Astrocyte of the spinal cord (primary cell): ENCODE measurements around the gene SGCA.
A peak's percentile ranks its signal among the peaks of the same experiment; 100 is the strongest.

ENCODE experiments used
- DNase-seq: peaks from one replicate; pipeline ENCODE4 v3.0.0; 2011; ENCODE audit warnings: low read depth, low spot score
- H3K4me3 ChIP-seq: 2 replicates; pipeline ENCODE4 v1.5.1; 2011; ENCODE audit warnings: low read depth, mild to moderate bottlenecking, low read length, moderate library complexity
- CTCF ChIP-seq: IDR thresholded peaks from 2 replicates; pipeline ENCODE4 v1.5.1; 2012; ENCODE audit warnings: low read depth, mild to moderate bottlenecking, low read length, inconsistent platforms
- in situ Hi-C: cut with HindIII; loops from 2 replicates; pipeline ENCODE4 v1.10.0; 2017; ENCODE audit warnings: low sequenced_read_pairs

The SGCA gene

GRCh38 chr17:50205111-50205962, 39.5 kb downstream of the SGCA start:
- DNase-seq, result peak; percentile 53
- no peak overlapping the region for H3K4me3 ChIP-seq
- no peak for TF ChIP-seq CTCF
- in situ Hi-C loops, result no loop called here

GRCh38 chr17:50205963-50206505, 40.2 kb downstream of the SGCA start:
- in situ Hi-C loops, result no loop called here

GRCh38 chr17:50206604-50207293, 40.9 kb downstream of the SGCA start:
- in situ Hi-C loops, result no loop called here
- TF ChIP-seq CTCF, result no peak
- H3K4me3 ChIP-seq, result no peak overlapping the region
- peak; percentile 64 for DNase-seq

More at GRCh38 chr17:50205963-50206505, 40.2 kb downstream of the SGCA start:
- DNase-seq, result no peak
- H3K4me3 ChIP-seq, result no peak overlapping the region
- TF ChIP-seq CTCF, result no peak

- DNase-seq, result no peak
- TF ChIP-seq CTCF, result no peak
- no peak overlapping the region for H3K4me3 ChIP-seq
- in situ Hi-C loops, result no loop called here
These were observed 41.5 kb downstream of the SGCA start for GRCh38 chr17:50207315-50207714.

DNA sequence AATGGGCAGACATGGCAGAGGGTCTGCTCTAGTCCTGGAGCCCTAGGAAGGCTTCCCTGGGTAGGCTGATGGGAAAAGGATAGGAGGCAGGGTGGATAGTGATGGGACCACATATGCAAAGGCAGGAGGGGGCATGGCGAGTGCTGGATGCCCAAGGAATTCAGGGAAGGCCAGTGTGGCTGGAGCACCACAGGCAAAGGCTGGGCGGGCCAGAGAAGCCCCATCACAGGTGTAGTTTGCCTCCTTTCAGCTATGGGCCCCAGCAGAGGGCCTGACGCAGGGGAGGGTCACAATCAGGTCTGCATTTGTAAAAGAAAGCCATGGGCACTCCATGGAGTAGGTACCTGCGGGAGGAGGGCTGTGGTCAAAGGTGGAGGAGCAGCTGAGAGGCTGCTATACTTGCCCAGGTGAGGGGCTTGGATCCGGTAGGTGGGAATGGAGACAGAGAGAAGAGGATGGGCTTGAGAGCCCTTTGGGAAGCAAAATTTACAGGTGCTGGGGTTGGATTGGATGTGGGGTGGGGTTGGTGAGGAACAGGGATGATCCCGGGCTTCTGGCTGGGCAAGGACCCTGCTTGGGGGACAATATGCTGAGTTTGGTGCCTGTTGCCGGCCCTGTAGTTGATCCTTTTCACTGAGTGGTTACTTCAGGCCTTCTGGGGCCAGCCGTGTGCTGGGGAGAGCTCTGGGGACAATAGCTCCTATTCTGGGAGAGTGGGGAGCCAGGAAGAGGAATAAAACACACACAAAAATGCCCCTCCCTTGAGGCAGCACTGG, 42.2 kb downstream of the SGCA start:
- no peak for DNase-seq
- no peak for TF ChIP-seq CTCF
- in situ Hi-C loops, result no loop called here
- no peak overlapping the region for H3K4me3 ChIP-seq

- no peak for TF ChIP-seq CTCF
- in situ Hi-C loops, result no loop called here
- H3K4me3 ChIP-seq, result no peak overlapping the region
- no peak for DNase-seq
These were observed 42.8 kb downstream of the SGCA start for GRCh38 chr17:50208611-50209061.
